Stimulated activated CD8-positive, alpha-beta memory T cell treated with anti-CD3 and anti-CD28 coated beads, Interleukin-12 subunit alpha, Interleukin-12 subunit beta, amount 100 ng/mL, for 1 hour (primary cell): Measurements from ENCODE around the gene HTT.

Experiments
- DNase-seq: peaks from one replicate; pipeline ENCODE4 v3.0.0-alpha.2; 2020; ENCODE audit warnings: low read depth

The HTT gene

DNA sequence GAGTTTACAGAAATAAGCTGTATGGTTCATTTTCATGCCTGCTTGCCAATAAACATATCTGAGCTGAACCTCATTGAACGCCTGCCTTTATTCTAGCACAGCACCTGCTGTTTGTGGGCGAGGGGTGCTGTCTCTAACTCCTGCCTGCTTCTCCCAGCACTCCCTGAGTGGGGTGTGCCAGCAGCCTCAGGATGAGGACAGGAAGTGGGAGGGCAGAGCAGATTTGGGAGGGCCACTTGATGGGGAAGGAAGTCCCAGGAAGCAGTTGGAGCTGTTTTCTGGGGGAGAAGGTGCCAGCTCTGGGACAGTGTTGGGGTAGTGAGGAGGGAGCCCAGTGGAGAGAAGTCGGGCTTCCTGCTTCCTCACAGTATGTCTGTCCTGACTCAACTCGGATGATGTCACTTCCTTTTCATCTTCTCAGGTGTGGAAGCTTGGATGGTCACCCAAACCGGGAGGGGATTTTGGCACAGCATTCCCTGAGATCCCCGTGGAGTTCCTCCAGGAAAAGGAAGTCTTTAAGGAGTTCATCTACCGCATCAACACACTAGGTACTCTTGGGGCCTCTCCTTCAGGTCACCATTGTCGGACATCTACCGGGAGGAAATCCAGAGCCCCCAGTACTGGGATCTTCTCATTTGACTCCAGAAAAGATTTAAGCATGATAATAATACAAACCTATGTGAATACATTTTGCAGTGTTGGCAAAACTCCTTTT, 145.4 kb downstream of the HTT start:
- no peak for DNase-seq

DNA sequence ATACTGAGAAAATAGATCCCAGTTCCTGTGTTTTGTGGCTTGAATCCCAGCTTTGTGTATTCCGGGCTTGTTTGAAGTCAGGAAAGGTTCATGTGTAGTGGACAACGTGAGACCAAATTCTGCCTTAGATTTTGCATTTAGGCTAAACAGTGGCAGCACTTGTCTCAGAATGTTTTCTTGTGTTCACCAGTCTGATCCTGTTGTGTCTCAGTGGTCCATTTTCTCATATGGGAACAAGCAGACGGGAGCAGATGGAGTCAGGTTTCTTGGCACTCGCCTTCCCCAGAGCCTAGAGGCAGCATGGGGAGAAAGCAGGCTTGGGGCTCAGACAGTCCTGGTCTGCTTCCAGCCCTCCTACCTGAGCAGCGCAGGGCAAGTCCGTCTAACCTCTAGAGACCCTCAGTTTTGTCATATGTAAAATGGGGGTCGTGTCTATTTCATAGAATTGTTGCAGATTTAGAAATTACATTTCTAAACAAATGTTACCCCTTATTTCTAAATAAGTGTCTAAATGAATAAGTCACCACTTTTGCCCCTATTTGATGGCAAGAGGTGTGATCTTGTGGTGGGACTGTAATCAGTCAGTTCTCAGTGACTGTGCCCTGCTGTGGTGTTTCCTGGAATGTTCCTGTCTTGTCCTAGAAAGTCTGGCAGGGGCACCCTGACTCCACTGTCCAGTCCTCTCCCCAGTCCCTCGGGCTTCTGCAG, 146.1 kb downstream of the HTT start:
- no peak for DNase-seq

GRCh38 chr4:3221184-3221494, 146.7 kb downstream of the HTT start:
- DNase-seq = no peak

GRCh38 chr4:3221996-3222395, 147.5 kb downstream of the HTT start:
- DNase-seq = no peak

DNA sequence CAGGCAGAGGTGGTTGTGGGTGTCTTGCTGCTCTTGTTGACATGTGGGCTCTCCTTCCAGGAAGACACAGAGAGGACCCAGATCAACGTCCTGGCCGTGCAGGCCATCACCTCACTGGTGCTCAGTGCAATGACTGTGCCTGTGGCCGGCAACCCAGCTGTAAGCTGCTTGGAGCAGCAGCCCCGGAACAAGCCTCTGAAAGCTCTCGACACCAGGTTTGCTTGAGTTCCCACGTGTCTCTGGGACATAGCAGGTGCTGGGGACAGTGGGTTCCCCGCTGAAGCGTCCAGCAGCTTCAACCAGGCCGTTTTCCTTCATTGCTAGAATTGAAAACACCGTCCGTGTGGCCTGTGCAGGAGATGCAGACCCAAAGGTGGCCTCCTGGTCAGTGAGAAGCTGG, 148.9 kb downstream of the HTT start:
- no peak for DNase-seq

GRCh38 chr4:3223956-3224748, 149.7 kb downstream of the HTT start:
- no peak for DNase-seq

DNA sequence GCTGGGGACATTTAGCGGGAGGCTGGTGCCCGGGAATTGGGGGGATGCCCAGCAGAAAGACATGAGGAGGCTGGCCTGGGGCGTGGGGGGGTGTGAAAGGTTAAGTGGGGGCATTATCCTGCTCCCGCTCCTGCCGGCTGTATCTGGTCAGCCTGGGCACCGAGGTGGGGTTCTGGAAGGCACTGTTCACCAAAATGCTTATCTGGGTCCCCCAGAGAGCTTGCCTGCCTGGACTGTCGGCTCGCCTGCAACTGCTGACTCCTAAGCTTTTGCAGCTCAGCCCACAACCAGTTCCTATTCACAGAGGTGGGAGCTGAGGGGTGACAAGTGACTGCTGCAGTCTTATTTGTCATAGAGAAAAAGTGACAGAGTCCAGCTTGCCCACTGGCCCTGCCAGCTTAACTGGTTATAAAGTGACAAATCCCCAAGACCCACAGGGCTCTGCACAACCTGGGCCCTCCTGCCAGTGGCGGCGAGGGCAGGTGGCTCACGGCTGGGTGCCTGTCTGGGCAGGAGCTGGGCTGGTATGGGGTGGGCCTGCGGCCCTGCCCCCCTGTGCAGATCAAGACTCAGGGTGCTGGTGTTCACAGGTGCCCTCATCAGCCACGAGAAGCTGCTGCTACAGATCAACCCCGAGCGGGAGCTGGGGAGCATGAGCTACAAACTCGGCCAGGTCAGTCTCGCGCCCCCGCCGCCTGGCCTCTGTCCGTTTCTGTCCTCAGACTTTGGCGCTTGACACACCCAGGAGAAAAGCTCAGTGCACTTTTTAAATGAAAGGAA, 150.8 kb downstream of the HTT start:
- DNase-seq = no peak

- DNase-seq = no peak
These were observed 151.5 kb downstream of the HTT start for GRCh38 chr4:3225936-3226335.

GRCh38 chr4:3226467-3226866, 152.0 kb downstream of the HTT start:
- no peak for DNase-seq

GRCh38 chr4:3226944-3227343, 152.5 kb downstream of the HTT start:
- no peak for DNase-seq

DNA sequence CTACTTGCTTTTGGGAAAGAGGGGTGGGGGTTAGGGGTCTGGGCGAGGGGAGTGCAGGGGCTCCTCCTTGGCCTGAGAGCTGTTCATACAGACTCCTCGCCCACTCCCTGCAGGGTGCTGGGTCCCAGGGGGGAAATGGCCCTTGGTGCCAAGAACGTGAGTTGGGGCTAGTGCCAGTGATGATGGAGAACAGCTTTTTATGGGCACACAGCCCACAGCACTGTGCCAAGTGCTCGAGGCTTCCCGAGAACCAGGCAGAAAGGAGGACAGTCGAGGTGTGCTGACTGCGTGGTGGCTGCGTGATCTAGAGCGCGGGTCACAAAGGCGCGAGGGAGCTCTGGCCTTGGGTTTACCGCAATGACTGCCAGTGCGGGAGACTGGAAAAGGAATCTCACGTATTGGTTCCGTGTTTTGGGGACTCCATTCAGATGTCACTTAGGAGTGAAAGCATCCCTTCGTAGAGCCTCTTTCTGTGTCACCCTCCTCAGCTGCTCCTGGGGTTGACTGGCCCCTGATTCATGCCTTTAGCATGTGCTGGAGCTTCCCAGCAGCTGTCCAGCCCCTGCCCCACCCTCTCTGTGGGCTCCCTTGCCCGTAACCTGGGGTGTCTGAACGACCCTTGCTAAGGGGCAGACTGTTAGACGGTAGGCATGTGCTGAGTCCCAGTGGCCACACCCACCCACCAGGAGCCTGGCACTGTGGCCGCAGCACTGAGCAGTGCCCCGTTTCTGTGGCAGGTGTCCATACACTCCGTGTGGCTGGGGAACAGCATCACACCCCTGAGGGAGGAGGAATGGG, 153.6 kb downstream of the HTT start:
- no peak for DNase-seq

GRCh38 chr4:3228881-3229280, 154.4 kb downstream of the HTT start:
- no peak for DNase-seq

DNA sequence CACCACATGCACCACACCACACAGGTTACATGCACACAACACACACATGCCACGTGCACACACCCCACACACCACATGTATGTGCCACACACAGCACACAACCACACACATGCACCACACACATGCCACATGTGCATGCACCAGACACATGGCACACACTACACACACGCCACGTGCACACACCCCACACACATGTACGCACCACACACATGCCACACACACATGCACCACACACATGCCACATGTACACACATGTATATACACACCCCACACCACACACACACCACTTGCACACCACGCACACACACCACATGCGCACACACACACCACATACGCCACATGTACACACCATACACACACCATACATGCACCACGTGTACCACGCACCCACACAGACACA, 154.8 kb downstream of the HTT start:
- DNase-seq = no peak

DNA sequence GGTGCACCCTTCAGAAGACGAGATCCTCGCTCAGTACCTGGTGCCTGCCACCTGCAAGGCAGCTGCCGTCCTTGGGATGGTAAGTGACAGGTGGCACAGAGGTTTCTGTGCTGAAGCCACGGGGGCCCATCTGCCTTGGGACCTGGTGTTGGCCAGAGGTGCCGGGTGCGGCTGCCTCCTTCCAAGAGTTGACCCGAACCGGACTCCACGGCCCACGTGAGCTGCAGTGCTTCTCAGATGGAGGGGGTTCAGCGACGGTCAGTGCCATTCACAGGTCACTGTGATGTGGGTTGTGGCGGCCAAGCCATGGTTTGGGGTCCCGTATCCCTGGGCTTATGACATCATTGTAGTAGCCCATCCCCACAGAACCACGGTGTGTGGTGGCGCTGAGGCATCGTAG, 155.5 kb downstream of the HTT start:
- no peak for DNase-seq

- DNase-seq = no peak
These were observed 157.0 kb downstream of the HTT start for GRCh38 chr4:3231471-3231870.

DNA sequence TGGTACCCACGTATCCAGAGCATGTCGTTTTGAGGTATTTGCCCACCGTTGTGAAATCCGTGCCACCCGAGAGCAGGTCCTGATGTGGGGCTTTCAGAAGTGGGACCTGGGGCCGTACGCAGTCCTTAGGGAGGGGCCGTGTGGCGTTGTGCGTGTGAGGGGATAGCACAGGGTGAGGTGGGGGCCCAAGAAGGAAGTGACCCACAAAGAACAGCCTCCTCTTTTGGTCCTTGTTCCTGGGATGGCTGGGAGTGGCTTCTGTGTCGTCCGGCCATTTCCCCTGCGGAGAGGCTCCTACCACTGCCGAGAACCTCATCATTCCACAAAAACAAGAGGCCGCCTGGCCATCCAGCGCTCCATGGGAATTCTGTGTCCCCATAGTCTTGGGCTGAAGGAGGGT, 157.5 kb downstream of the HTT start:
- DNase-seq = no peak

DNA sequence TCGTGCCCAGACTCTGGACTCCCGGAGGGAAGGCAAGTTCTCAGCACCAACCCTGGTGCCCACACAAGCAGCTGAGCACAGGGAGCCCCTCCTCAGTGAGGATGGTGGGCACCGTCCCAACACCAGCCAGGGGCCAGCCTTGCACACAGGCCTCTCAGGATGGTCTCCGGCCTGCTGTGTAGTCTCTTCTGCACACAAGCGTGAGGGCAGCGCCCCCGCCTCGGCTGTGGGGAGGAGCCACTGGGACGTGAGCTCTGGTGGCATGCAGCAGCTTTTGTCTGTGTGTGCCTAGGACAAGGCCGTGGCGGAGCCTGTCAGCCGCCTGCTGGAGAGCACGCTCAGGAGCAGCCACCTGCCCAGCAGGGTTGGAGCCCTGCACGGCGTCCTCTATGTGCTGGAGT, 158.4 kb downstream of the HTT start:
- no peak for DNase-seq

- DNase-seq = no peak
These were observed 159.1 kb downstream of the HTT start for GRCh38 chr4:3233391-3234071.

GRCh38 chr4:3234171-3235029, 159.9 kb downstream of the HTT start:
- no peak for DNase-seq

DNA sequence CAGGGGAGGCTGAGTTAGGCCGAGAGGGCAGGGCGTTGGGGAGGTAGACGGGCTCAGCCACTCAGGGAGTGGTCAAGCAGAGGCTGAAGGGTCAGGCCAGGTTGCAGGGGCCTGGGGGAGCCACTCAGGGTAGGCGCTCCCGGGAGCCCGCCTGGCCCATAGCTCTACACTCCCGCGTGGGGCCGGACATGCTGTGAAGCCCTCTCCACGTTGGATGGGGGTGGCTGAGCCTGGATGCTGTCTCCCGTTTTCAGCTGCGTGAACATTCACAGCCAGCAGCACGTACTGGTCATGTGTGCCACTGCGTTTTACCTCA, 160.5 kb downstream of the HTT start:
- no peak for DNase-seq
